ENCODE measurements around the gene LDLRAD4.
A peak's percentile ranks its signal among the peaks of the same experiment; 100 is the strongest.

LDLRAD4 gene

DNA sequence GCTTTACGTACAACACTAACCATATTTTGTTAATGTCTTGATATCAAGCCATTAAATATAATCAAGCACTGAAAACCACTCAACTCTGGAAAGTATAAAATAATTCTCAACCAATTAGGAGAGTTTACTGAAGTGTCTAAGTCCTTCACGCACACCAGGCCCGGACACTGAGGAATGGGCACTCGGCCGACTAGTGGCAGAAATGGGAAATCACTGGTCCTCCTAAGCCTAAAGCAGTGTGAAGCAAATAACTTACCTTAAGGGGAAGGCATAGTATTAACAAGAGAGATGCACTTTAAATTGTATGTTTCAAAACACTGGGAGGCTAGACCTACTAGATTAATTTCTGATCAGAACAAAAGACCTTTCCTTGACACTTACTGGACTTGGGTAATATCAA is 462.1 kb downstream of the LDLRAD4 start:
- Histone ChIP-seq H3K27me3 (ENCODE audit: control insufficient read depth in 3 of 3, insufficient read depth in 3 of 3, low read depth in 1 of 3, low read length in 3 of 3) (no peaks in the 10 kb centered on the region), H3K9ac (ENCODE audit: low read depth, low read length, poor library complexity) (no peak overlapping the region), H4K8ac (ENCODE audit: low read depth, low read length) (no peak overlapping the region), H3K18ac (ENCODE audit: low read length) (no peak overlapping the region), H3K14ac (ENCODE audit: low read length) (no peak overlapping the region), H2BK12ac (ENCODE audit: low read length) (no peak overlapping the region), H3K4me1 (ENCODE audit: control insufficient read depth in 2 of 2, insufficient read depth in 1 of 2, low read depth in 1 of 2, low read length in 2 of 2) (no peaks in the 10 kb centered on the region), H3K4me3 (ENCODE audit: low read length in 2 of 2) (no peak overlapping the region), H3K4me2 (ENCODE audit: insufficient read depth, low read length, poor library complexity, severe bottlenecking) (no peak overlapping the region), H3K23ac (ENCODE audit: low read depth, low read length, poor library complexity) (no peak overlapping the region), H2BK15ac (ENCODE audit: low read length) (no peak overlapping the region), H3K79me1 (ENCODE audit: low read depth, low read length) (no peaks in the 10 kb centered on the region), H3K4ac (ENCODE audit: low read length) (no peak overlapping the region), H3K9me3 (replicated peaks in 1 of 2; ENCODE audit: control insufficient read depth in 2 of 2, insufficient read depth in 1 of 2, low read depth in 1 of 2, low read length in 2 of 2) (peaks cover 5% of the 10 kb centered on the region in 2 donors), H2BK5ac (ENCODE audit: low read length) (no peak overlapping the region), H2AK5ac (ENCODE audit: low read depth, low read length) (no peak overlapping the region), H2AFZ (ENCODE audit: low read length) (no peak overlapping the region), H3K27ac (replicated peaks; ENCODE audit: low read length) (no peak overlapping the region), H3K36me3 (replicated peaks in 1 of 2; ENCODE audit: control insufficient read depth in 2 of 2, insufficient read depth in 2 of 2, low read length in 2 of 2) (peaks cover 2 to 12% of the 10 kb centered on the region in 2 donors), H4K91ac (ENCODE audit: low read depth, low read length, poor library complexity) (no peak overlapping the region), H2BK120ac (ENCODE audit: low read depth, low read length) (no peak overlapping the region)
- DNase-seq (ENCODE audit: low spot score), result no peak
- WGBS, 2 donors (ENCODE audit: extremely low coverage in 2 of 2, insufficient read length in 2 of 2, insufficient replicate concordance in 1 of 2), result no CpG with 5 or more reads among the region's 5 CpGs

DNA sequence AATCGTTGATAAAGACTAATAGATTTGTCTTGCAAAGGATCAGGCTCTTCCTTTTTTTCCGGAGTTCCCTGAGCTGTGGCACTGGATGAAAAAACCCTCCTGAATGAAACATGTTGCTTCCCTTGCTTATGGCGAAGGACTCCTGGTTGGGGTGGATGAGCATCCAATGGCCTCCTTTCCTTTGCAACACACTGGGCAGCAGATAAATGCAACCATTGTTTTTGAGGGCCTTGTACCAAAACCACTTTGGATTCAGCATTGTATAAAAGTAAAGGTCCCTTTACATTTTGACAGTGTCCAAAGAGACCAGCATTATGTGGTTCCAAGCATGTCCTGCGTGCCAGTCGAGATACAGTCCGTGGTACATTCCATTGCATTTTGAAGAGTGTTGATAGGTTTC is 463.1 kb downstream of the LDLRAD4 start:
- Histone ChIP-seq H2BK12ac (ENCODE audit: low read length) (no peak overlapping the region), H4K91ac (ENCODE audit: low read depth, low read length, poor library complexity) (no peak overlapping the region), H3K9me3 (replicated peaks in 1 of 2; ENCODE audit: control insufficient read depth in 2 of 2, insufficient read depth in 1 of 2, low read depth in 1 of 2, low read length in 2 of 2) (peaks cover 1 to 5% of the 10 kb centered on the region in 2 donors), H3K27ac (replicated peaks; ENCODE audit: low read length) (no peak overlapping the region), H3K79me1 (ENCODE audit: low read depth, low read length) (no peaks in the 10 kb centered on the region), H3K36me3 (replicated peaks in 1 of 2; ENCODE audit: control insufficient read depth in 2 of 2, insufficient read depth in 2 of 2, low read length in 2 of 2) (peaks cover 1 to 12% of the 10 kb centered on the region in 2 donors), H3K14ac (ENCODE audit: low read length) (no peak overlapping the region), H3K4me2 (ENCODE audit: insufficient read depth, low read length, poor library complexity, severe bottlenecking) (no peak overlapping the region), H2BK15ac (ENCODE audit: low read length) (no peak overlapping the region), H3K27me3 (ENCODE audit: control insufficient read depth in 3 of 3, insufficient read depth in 3 of 3, low read depth in 1 of 3, low read length in 3 of 3) (no peaks in the 10 kb centered on the region), H3K4ac (ENCODE audit: low read length) (no peak overlapping the region), H2BK5ac (ENCODE audit: low read length) (no peak overlapping the region), H4K8ac (ENCODE audit: low read depth, low read length) (no peak overlapping the region), H3K23ac (ENCODE audit: low read depth, low read length, poor library complexity) (no peak overlapping the region), H2AFZ (ENCODE audit: low read length) (no peak overlapping the region), H2AK5ac (ENCODE audit: low read depth, low read length) (no peak overlapping the region), H3K4me1 (ENCODE audit: control insufficient read depth in 2 of 2, insufficient read depth in 1 of 2, low read depth in 1 of 2, low read length in 2 of 2) (no peaks in the 10 kb centered on the region), H3K9ac (ENCODE audit: low read depth, low read length, poor library complexity) (no peak overlapping the region), H3K4me3 (ENCODE audit: low read length in 2 of 2) (no peak overlapping the region), H2BK120ac (ENCODE audit: low read depth, low read length) (no peak overlapping the region), H3K18ac (ENCODE audit: low read length) (no peak overlapping the region)
- no CpG with 5 or more reads among the region's 6 CpGs for WGBS, 2 donors (ENCODE audit: extremely low coverage in 2 of 2, insufficient read length in 2 of 2, insufficient replicate concordance in 1 of 2)
- no peak for DNase-seq (ENCODE audit: low spot score)

DNA sequence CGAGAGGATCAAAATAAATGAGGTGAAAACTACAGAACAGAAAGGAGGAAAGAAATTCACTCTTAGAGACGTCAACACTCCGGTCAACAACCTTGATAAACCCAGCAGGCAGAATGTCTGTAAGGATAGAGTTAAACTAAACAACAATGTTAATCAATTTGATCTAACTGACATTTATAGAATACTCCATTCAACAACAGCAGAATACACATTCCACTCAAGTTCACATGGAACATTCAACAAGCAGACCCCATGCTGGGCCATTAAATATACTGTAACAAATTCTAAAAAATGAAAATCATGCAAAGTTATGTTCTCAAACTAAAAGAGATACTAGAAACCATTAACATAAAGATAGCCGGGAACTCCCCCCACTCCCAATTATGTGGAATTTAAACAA is 466.0 kb downstream of the LDLRAD4 start:
- no peaks in the 10 kb centered on the region for H3K4me1 ChIP-seq (ENCODE audit: control insufficient read depth in 2 of 2, insufficient read depth in 1 of 2, low read depth in 1 of 2, low read length in 2 of 2)
- H2BK12ac ChIP-seq (ENCODE audit: low read length), result no peak overlapping the region
- H3K36me3 ChIP-seq (replicated peaks in 1 of 2; ENCODE audit: control insufficient read depth in 2 of 2, insufficient read depth in 2 of 2, low read length in 2 of 2), result peaks cover 0 to 12% of the 10 kb centered on the region in 2 donors
- H3K14ac ChIP-seq (ENCODE audit: low read length), result no peak overlapping the region
- no peak overlapping the region for H3K18ac ChIP-seq (ENCODE audit: low read length)
- H2AK5ac ChIP-seq (ENCODE audit: low read depth, low read length), result no peak overlapping the region
- no peak overlapping the region for H4K91ac ChIP-seq (ENCODE audit: low read depth, low read length, poor library complexity)
- H3K4me2 ChIP-seq (ENCODE audit: insufficient read depth, low read length, poor library complexity, severe bottlenecking), result no peak overlapping the region
- no peak overlapping the region for H2BK5ac ChIP-seq (ENCODE audit: low read length)
- no peak overlapping the region for H3K27ac ChIP-seq (replicated peaks; ENCODE audit: low read length)
- no peaks in the 10 kb centered on the region for H3K27me3 ChIP-seq (ENCODE audit: control insufficient read depth in 3 of 3, insufficient read depth in 3 of 3, low read depth in 1 of 3, low read length in 3 of 3)
- no peak overlapping the region for H3K4ac ChIP-seq (ENCODE audit: low read length)
- peaks cover 3% of the 10 kb centered on the region for H3K79me1 ChIP-seq (ENCODE audit: low read depth, low read length)
- H3K4me3 ChIP-seq (ENCODE audit: low read length in 2 of 2), result no peak overlapping the region
- H3K23ac ChIP-seq (ENCODE audit: low read depth, low read length, poor library complexity), result no peak overlapping the region
- H2AFZ ChIP-seq (ENCODE audit: low read length), result no peak overlapping the region
- no peak overlapping the region for H4K8ac ChIP-seq (ENCODE audit: low read depth, low read length)
- WGBS, 2 donors (ENCODE audit: extremely low coverage in 2 of 2, insufficient read length in 2 of 2, insufficient replicate concordance in 1 of 2), result no CpG with 5 or more reads among the region's 4 CpGs
- no peak overlapping the region for H2BK15ac ChIP-seq (ENCODE audit: low read length)
- no peak for DNase-seq (ENCODE audit: low spot score)
- H3K9me3 ChIP-seq (replicated peaks in 1 of 2; ENCODE audit: control insufficient read depth in 2 of 2, insufficient read depth in 1 of 2, low read depth in 1 of 2, low read length in 2 of 2), result peaks cover 0 to 14% of the 10 kb centered on the region in 2 donors
- no peak overlapping the region for H2BK120ac ChIP-seq (ENCODE audit: low read depth, low read length)
- H3K9ac ChIP-seq (ENCODE audit: low read depth, low read length, poor library complexity), result no peak overlapping the region

DNA sequence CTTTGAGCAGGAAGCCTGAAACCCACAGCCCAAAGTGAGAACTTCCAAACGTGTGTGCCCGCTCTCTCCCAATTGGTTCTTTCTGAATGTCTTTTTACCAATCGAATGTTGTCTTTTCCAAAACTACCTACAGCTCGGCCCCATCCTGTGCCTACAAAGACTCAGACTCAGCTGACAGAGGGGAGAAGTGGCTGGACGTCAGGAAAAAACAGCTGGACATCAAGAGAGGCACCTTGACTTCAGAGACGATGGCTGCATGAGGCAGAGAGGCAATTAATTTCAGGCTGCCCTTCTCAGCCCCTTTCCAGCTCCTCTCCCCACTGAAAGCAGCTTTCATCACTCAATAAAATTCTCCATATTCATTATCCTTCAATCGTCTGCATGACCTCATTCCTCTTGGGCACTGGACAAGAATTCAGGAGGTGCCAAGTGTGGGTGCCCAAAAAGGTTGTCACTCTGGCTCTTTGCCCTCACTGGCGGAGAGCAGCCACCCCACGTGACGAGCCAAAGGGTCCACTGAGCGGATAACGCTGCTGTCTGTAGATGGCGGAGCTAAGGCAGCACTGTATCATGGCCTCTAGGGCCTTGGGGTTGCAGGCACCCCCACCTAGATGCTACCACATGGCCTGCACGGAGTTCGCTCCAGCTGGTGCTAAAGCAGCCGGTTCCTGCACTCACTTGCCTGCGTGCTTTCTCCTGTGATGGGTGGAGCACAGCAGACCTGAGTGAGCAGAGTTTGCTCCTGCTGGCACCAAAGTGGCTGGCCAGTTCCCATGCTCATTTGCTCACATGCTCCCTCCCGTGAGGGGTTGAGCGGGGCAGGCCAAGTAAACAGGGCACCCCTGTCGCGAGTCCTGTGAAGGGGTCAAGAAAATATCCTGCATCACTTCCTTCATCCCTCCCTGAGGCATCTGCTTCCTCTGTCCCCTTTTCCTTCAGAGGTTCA is 469.9 kb downstream of the LDLRAD4 start:
- no peak overlapping the region for H4K91ac ChIP-seq (ENCODE audit: low read depth, low read length, poor library complexity)
- H2BK120ac ChIP-seq (ENCODE audit: low read depth, low read length), result no peak overlapping the region
- H3K23ac ChIP-seq (ENCODE audit: low read depth, low read length, poor library complexity), result no peak overlapping the region
- no peak overlapping the region for H2BK15ac ChIP-seq (ENCODE audit: low read length)
- no peak overlapping the region for H4K8ac ChIP-seq (ENCODE audit: low read depth, low read length)
- H3K9me3 ChIP-seq (replicated peaks in 1 of 2; ENCODE audit: control insufficient read depth in 2 of 2, insufficient read depth in 1 of 2, low read depth in 1 of 2, low read length in 2 of 2), result peaks cover 0 to 14% of the 10 kb centered on the region in 2 donors
- no peak overlapping the region for H3K18ac ChIP-seq (ENCODE audit: low read length)
- no peak overlapping the region for H3K4ac ChIP-seq (ENCODE audit: low read length)
- H3K27ac ChIP-seq (replicated peaks; ENCODE audit: low read length), result no peak overlapping the region
- DNase-seq (ENCODE audit: low spot score), result no peak
- H3K4me3 ChIP-seq (ENCODE audit: low read length in 2 of 2), result no peak overlapping the region
- H3K4me2 ChIP-seq (ENCODE audit: insufficient read depth, low read length, poor library complexity, severe bottlenecking), result no peak overlapping the region
- H3K14ac ChIP-seq (ENCODE audit: low read length), result peak overlapping the region; percentile 14
- H3K36me3 ChIP-seq (replicated peaks in 1 of 2; ENCODE audit: control insufficient read depth in 2 of 2, insufficient read depth in 2 of 2, low read length in 2 of 2), result no peaks in the 10 kb centered on the region
- no peaks in the 10 kb centered on the region for H3K27me3 ChIP-seq (ENCODE audit: control insufficient read depth in 3 of 3, insufficient read depth in 3 of 3, low read depth in 1 of 3, low read length in 3 of 3)
- peaks cover 3% of the 10 kb centered on the region for H3K79me1 ChIP-seq (ENCODE audit: low read depth, low read length)
- no peaks in the 10 kb centered on the region for H3K4me1 ChIP-seq (ENCODE audit: control insufficient read depth in 2 of 2, insufficient read depth in 1 of 2, low read depth in 1 of 2, low read length in 2 of 2)
- no peak overlapping the region for H2BK12ac ChIP-seq (ENCODE audit: low read length)
- H3K9ac ChIP-seq (ENCODE audit: low read depth, low read length, poor library complexity), result no peak overlapping the region
- H2AK5ac ChIP-seq (ENCODE audit: low read depth, low read length), result no peak overlapping the region
- H2AFZ ChIP-seq (ENCODE audit: low read length), result no peak overlapping the region
- H2BK5ac ChIP-seq (ENCODE audit: low read length), result no peak overlapping the region
- WGBS, 2 donors (ENCODE audit: extremely low coverage in 2 of 2, insufficient read length in 2 of 2, insufficient replicate concordance in 1 of 2), result no CpG with 5 or more reads among the region's 21 CpGs
